OCI-LY1 (cell line): ENCODE data around the gene DTX3.

Source experiments
- H2AFZ ChIP-seq: fragments of 200-600 bp; sonication (generic), shearing (Covaris generic); 2 replicates; pipeline ENCODE4 v1.6.0; 2014; ENCODE audit warnings: antibody characterized with exemption, mild to moderate bottlenecking, low read length
- H3F3A ChIP-seq: fragments of 200-600 bp; sonication (generic), shearing (Covaris generic); 2 replicates; pipeline ENCODE4 v1.6.0; 2014; ENCODE audit warnings: mild to moderate bottlenecking, antibody characterized with exemption, low read length, moderate library complexity; ENCODE audit not compliant: insufficient read depth
- H3K27ac ChIP-seq: fragments of 200-600 bp; sonication (generic); 2 replicates; pipeline ENCODE4 v1.5.1; 2014; ENCODE audit warnings: low read length, mixed run types, mild to moderate bottlenecking, low read depth; ENCODE audit not compliant: poor library complexity, severe bottlenecking
- H3K27me3 ChIP-seq: fragments of 200-600 bp; sonication (generic); 2 replicates; pipeline ENCODE4 v1.6.0; 2014; ENCODE audit warnings: antibody characterized with exemption, mild to moderate bottlenecking, low read length, moderate library complexity; ENCODE audit not compliant: insufficient read depth
- H3K36me3 ChIP-seq: fragments of 200-600 bp; sonication (generic); 2 replicates; pipeline ENCODE4 v1.6.1; 2014; ENCODE audit warnings: mild to moderate bottlenecking, antibody characterized with exemption, low read length, moderate library complexity, mixed read lengths; ENCODE audit not compliant: insufficient read depth
- H3K4me1 ChIP-seq: fragments of 200-600 bp; sonication (generic); 2 replicates; pipeline ENCODE4 v1.5.1; 2014; ENCODE audit warnings: mild to moderate bottlenecking, low read length, moderate library complexity; ENCODE audit not compliant: insufficient read depth, severe bottlenecking
- H3K4me2 ChIP-seq: fragments of 200-600 bp; sonication (generic), shearing (Covaris generic); 2 replicates; pipeline ENCODE4 v1.6.1; 2014; ENCODE audit warnings: low read length
- H3K4me3 ChIP-seq: fragments of 200-600 bp; sonication (generic); 2 replicates; pipeline ENCODE4 v1.5.1; 2014; ENCODE audit warnings: low read length, low read depth, mild to moderate bottlenecking, mixed read lengths; ENCODE audit not compliant: poor library complexity, severe bottlenecking
- H3K79me2 ChIP-seq: fragments of 200-600 bp; shearing (Covaris generic); 2 replicates; pipeline ENCODE4 v1.6.1; 2016; ENCODE audit warnings: mixed run types, low read length, mixed read lengths; ENCODE audit not compliant: insufficient read depth
- H3K9ac ChIP-seq: fragments of 200-600 bp; sonication (generic), shearing (Covaris generic); 2 replicates; pipeline ENCODE4 v1.6.1; 2014; ENCODE audit warnings: mild to moderate bottlenecking, low read length, mixed read lengths
- H3K9me2 ChIP-seq: fragments of 200-600 bp; sonication (generic), shearing (Covaris generic); 2 replicates; pipeline ENCODE4 v1.6.1; 2014; ENCODE audit warnings: low read depth, mild to moderate bottlenecking, low read length, mixed read lengths
- H3K9me3 ChIP-seq: fragments of 200-600 bp; shearing (Covaris generic); 2 replicates; pipeline ENCODE4 v1.6.1; 2014; ENCODE audit warnings: low read length, mixed read lengths
- H4K20me1 ChIP-seq: fragments of 200-600 bp; sonication (generic), shearing (Covaris generic); 2 replicates; pipeline ENCODE4 v1.6.0; 2016; ENCODE audit warnings: mild to moderate bottlenecking, low read length; ENCODE audit not compliant: insufficient read depth
- CTCF ChIP-seq: fragments of 200-600 bp; sonication (generic), shearing (Covaris generic); IDR thresholded peaks from 2 replicates; pipeline ENCODE4 v1.5.1; 2017; ENCODE audit warnings: mild to moderate bottlenecking, antibody characterized with exemption, low read length, moderate library complexity, mixed read lengths
- EZH2 ChIP-seq: fragments of 200-600 bp; sonication (generic), shearing (Covaris generic); IDR thresholded peaks from 2 replicates; pipeline ENCODE4 v1.8.0; 2017; ENCODE audit warnings: borderline replicate concordance, mixed run types, mild to moderate bottlenecking, antibody characterized with exemption, low read length, moderate library complexity, mixed read lengths

The DTX3 gene

DNA sequence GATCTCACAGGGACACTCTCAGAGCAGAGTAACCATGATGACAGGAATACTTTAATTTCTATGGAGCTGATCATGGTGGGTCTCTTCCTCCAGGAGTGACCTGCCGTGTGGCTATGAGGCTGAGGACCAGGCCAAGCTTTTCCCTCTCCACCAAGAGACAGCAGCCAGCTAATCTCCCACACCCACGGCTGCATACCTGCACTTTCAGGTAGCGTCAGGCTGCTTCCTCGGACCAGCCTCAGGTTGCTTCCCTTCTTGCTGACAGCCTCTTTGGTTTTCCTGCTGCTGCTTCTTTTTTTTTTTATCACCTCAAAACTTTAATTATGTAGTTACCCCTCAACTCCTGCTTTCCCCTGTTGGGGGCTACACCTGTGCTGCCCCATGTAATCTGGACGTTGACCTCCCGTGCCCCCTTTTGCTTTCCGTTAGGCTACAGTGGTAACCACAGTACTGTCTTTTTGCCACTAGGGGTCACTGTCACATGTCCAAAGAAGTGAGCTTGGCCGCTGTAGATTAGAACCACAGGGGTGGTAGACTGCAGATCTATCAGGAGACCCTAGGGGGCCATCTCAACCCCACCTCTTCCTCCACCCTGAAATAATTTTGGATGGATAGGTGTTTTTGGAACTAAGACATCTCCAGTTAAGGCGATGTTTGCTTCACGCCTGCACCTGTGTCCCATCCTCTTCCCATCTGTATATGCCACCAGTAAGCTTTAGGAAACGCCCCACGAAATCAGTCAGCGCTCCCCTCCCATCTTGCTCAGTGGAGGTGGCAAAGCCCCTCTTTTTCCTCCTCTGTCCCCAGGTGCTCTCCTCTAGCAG lies 21.4 kb upstream of the DTX3 start:
- H2AFZ ChIP-seq = no peak overlapping the region
- no peak overlapping the region for H3K27ac ChIP-seq
- H3K9ac ChIP-seq = no peak overlapping the region
- H3K36me3 ChIP-seq = no peaks in the 10 kb centered on the region
- no peaks in the 10 kb centered on the region for H3K9me2 ChIP-seq
- no peaks in the 10 kb centered on the region for H3K27me3 ChIP-seq
- H3K79me2 ChIP-seq = no peaks in the 10 kb centered on the region
- TF ChIP-seq CTCF (peak; percentile 99), EZH2 (no peak)
- H4K20me1 ChIP-seq = no peaks in the 10 kb centered on the region
- no peaks in the 10 kb centered on the region for H3K9me3 ChIP-seq
- no peak overlapping the region for H3K4me3 ChIP-seq
- no peaks in the 10 kb centered on the region for H3K4me1 ChIP-seq
- H3K4me2 ChIP-seq = no peak overlapping the region
- H3F3A ChIP-seq = no peaks in the 10 kb centered on the region

DNA sequence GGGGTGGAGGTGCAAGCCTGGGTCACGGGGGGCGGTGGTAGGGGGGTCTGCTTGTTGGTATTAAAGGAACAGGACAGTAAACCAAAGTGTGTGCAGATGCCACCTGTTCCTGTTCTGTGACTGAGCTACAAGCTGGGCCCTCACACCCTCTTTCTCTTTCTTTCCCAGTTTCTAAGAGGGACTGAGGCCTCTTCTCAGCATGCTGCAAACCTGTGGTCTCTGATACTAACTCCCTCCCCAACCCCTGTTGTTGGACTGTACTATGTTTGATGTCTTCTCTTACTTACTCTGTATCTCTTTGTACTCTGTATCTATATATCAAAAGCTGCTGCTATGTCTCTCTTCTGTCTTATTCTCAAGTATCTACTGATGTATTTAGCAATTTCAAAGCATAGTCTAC lies 20.6 kb upstream of the DTX3 start:
- Histone ChIP-seq H3F3A (no peaks in the 10 kb centered on the region), H3K9ac (no peak overlapping the region), H3K79me2 (no peaks in the 10 kb centered on the region), H3K4me3 (no peak overlapping the region), H4K20me1 (no peaks in the 10 kb centered on the region), H2AFZ (no peak overlapping the region), H3K4me2 (no peak overlapping the region), H3K9me3 (no peaks in the 10 kb centered on the region), H3K4me1 (no peaks in the 10 kb centered on the region), H3K9me2 (no peaks in the 10 kb centered on the region), H3K27me3 (no peaks in the 10 kb centered on the region), H3K27ac (no peak overlapping the region), H3K36me3 (no peaks in the 10 kb centered on the region)
- no peak for TF ChIP-seq CTCF
- no peak for TF ChIP-seq EZH2

GRCh38 chr12:57584690-57585089 lies 19.9 kb upstream of the DTX3 start:
- TF ChIP-seq CTCF (no peak), EZH2 (no peak)
- Histone ChIP-seq H3K4me2 (no peak overlapping the region), H3K27me3 (no peaks in the 10 kb centered on the region), H3K4me3 (no peak overlapping the region), H3K9ac (no peak overlapping the region), H4K20me1 (no peaks in the 10 kb centered on the region), H3K9me3 (no peaks in the 10 kb centered on the region), H3K79me2 (no peaks in the 10 kb centered on the region), H3K4me1 (no peaks in the 10 kb centered on the region), H2AFZ (no peak overlapping the region), H3K9me2 (no peaks in the 10 kb centered on the region), H3K27ac (no peak overlapping the region), H3K36me3 (no peaks in the 10 kb centered on the region), H3F3A (no peaks in the 10 kb centered on the region)
